ENCODE data around the gene ZBTB17.

The ZBTB17 gene

GRCh38 chr1:15963968-15964648, 11.8 kb downstream of the ZBTB17 start:
- no peak overlapping the region for H3K4me2 ChIP-seq (ENCODE audit: insufficient read depth, low read length)
- peaks cover 88% of the 10 kb centered on the region for H3K79me2 ChIP-seq (ENCODE audit: insufficient read depth, low read length)
- no peaks in the 10 kb centered on the region for H3K27me3 ChIP-seq (ENCODE audit: insufficient read depth, low read length, poor library complexity)
- no peak for ATAC-seq (ENCODE audit: insufficient read depth, low read depth)
- DNase-seq, result no peak
- H2AFZ ChIP-seq (ENCODE audit: low read depth, low read length), result no peak overlapping the region
- H4K20me1 ChIP-seq (ENCODE audit: insufficient read depth, low read length), result peaks cover 47% of the 10 kb centered on the region
- no peak overlapping the region for H3K27ac ChIP-seq (ENCODE audit: low read length)
- no peak overlapping the region for H3K9ac ChIP-seq (ENCODE audit: low read depth, low read length)
- H3K9me3 ChIP-seq (ENCODE audit: insufficient read depth, low read length, severe bottlenecking), result no peaks in the 10 kb centered on the region
- no peak overlapping the region for H3K4me3 ChIP-seq (ENCODE audit: low read depth in 1 of 2, low read length in 2 of 2)
- no peaks in the 10 kb centered on the region for H3K4me1 ChIP-seq (ENCODE audit: insufficient read depth, low read length)
- no peak for TF ChIP-seq CTCF (IDR thresholded peaks at IDR 0.05; ENCODE audit: borderline replicate concordance, extremely low read depth, low read length, poor library complexity, severe bottlenecking)
- no peak for TF ChIP-seq EZH2 (IDR thresholded peaks at IDR 0.05; ENCODE audit: borderline replicate concordance, low read depth, low read length, severe bottlenecking)
- H3K36me3 ChIP-seq (ENCODE audit: insufficient read depth, low read length), result peaks cover 26% of the 10 kb centered on the region

- no peak for TF ChIP-seq CTCF (IDR thresholded peaks at IDR 0.05; ENCODE audit: borderline replicate concordance, extremely low read depth, low read length, poor library complexity, severe bottlenecking)
- no peak for TF ChIP-seq EZH2 (IDR thresholded peaks at IDR 0.05; ENCODE audit: borderline replicate concordance, low read depth, low read length, severe bottlenecking)
- Histone ChIP-seq H4K20me1 (ENCODE audit: insufficient read depth, low read length) (peaks cover 48% of the 10 kb centered on the region), H3K9ac (ENCODE audit: low read depth, low read length) (no peak overlapping the region)
These were observed 12.4 kb downstream of the ZBTB17 start for GRCh38 chr1:15963363-15963967.

GRCh38 chr1:15962671-15963362, 13.1 kb downstream of the ZBTB17 start:
- DNase-seq, result no peak
- Histone ChIP-seq H3K9ac (ENCODE audit: low read depth, low read length) (no peak overlapping the region), H3K4me1 (ENCODE audit: insufficient read depth, low read length) (no peaks in the 10 kb centered on the region), H3K4me3 (ENCODE audit: low read depth in 1 of 2, low read length in 2 of 2) (no peak overlapping the region), H3K79me2 (ENCODE audit: insufficient read depth, low read length) (peaks cover 88% of the 10 kb centered on the region), H3K27me3 (ENCODE audit: insufficient read depth, low read length, poor library complexity) (no peaks in the 10 kb centered on the region), H4K20me1 (ENCODE audit: insufficient read depth, low read length) (peaks cover 51% of the 10 kb centered on the region), H3K4me2 (ENCODE audit: insufficient read depth, low read length) (no peak overlapping the region), H3K36me3 (ENCODE audit: insufficient read depth, low read length) (peaks cover 20% of the 10 kb centered on the region), H3K9me3 (ENCODE audit: insufficient read depth, low read length, severe bottlenecking) (no peaks in the 10 kb centered on the region), H2AFZ (ENCODE audit: low read depth, low read length) (no peak overlapping the region), H3K27ac (ENCODE audit: low read length) (no peak overlapping the region)
- ATAC-seq (ENCODE audit: insufficient read depth, low read depth), result no peak
- TF ChIP-seq EZH2 (IDR thresholded peaks at IDR 0.05; ENCODE audit: borderline replicate concordance, low read depth, low read length, severe bottlenecking) (no peak), CTCF (IDR thresholded peaks at IDR 0.05; ENCODE audit: borderline replicate concordance, extremely low read depth, low read length, poor library complexity, severe bottlenecking) (no peak)

More at GRCh38 chr1:15963363-15963967, 12.4 kb downstream of the ZBTB17 start:
- Histone ChIP-seq H2AFZ (ENCODE audit: low read depth, low read length) (no peak overlapping the region), H3K4me1 (ENCODE audit: insufficient read depth, low read length) (no peaks in the 10 kb centered on the region), H3K4me3 (ENCODE audit: low read depth in 1 of 2, low read length in 2 of 2) (no peak overlapping the region), H3K79me2 (ENCODE audit: insufficient read depth, low read length) (peaks cover 88% of the 10 kb centered on the region), H3K4me2 (ENCODE audit: insufficient read depth, low read length) (no peak overlapping the region), H3K27ac (ENCODE audit: low read length) (no peak overlapping the region), H3K9me3 (ENCODE audit: insufficient read depth, low read length, severe bottlenecking) (no peaks in the 10 kb centered on the region), H3K27me3 (ENCODE audit: insufficient read depth, low read length, poor library complexity) (no peaks in the 10 kb centered on the region), H3K36me3 (ENCODE audit: insufficient read depth, low read length) (peaks cover 20% of the 10 kb centered on the region)
- no peak for ATAC-seq (ENCODE audit: insufficient read depth, low read depth)
- DNase-seq, result no peak
